ENCODE data around the gene UBASH3A.

GRCh38 chr21:42433946-42434551, 30.3 kb downstream of the UBASH3A start:
- TF ChIP-seq, protein P1, sequence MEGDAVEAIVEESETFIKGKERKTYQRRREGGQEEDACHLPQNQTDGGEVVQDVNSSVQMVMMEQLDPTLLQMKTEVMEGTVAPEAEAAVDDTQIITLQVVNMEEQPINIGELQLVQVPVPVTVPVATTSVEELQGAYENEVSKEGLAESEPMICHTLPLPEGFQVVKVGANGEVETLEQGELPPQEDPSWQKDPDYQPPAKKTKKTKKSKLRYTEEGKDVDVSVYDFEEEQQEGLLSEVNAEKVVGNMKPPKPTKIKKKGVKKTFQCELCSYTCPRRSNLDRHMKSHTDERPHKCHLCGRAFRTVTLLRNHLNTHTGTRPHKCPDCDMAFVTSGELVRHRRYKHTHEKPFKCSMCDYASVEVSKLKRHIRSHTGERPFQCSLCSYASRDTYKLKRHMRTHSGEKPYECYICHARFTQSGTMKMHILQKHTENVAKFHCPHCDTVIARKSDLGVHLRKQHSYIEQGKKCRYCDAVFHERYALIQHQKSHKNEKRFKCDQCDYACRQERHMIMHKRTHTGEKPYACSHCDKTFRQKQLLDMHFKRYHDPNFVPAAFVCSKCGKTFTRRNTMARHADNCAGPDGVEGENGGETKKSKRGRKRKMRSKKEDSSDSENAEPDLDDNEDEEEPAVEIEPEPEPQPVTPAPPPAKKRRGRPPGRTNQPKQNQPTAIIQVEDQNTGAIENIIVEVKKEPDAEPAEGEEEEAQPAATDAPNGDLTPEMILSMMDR (IDR thresholded peaks at IDR 0.05) = no peak
- no peak for TF ChIP-seq POLR2A (IDR thresholded peaks at IDR 0.05)
- no peak for TF ChIP-seq POLR2AphosphoS5 (IDR thresholded peaks at IDR 0.05)
- TF ChIP-seq EP300 (IDR thresholded peaks at IDR 0.05) = no peak
